Activated T-cell treated with anti-CD3 and anti-CD28 coated beads for 1 hour (primary cell): ENCODE results near the gene RTKN.

Experiments
- DNase-seq: peaks from one replicate; pipeline ENCODE4 v3.0.0-alpha.2; 2020; ENCODE audit warnings: low read depth

The RTKN gene

DNA sequence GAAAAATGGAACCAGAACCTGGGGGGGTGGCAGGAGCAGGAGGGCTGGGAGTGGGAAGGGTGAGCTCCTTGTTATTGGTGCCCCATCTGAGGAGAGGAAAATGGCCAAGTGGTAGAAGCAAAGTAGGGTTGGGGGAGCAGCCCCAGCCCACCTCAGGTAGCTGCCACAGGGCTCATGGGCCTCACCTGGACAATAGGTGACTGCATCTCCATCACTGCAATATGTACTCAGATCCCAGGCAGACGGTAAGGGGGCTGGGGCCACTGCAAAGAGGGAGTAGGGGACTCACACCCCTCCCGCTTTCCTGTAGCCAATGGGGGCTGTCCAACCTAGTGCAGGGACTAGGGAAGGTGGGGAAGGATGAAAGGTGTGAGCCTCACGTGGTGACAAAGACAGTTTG, 24.5 kb downstream of the RTKN start:
- no peak for DNase-seq

GRCh38 chr2:74416778-74417177, 25.0 kb downstream of the RTKN start:
- DNase-seq, result no peak

GRCh38 chr2:74415762-74416395, 25.9 kb downstream of the RTKN start:
- no peak for DNase-seq

GRCh38 chr2:74414881-74415761, 26.6 kb downstream of the RTKN start:
- DNase-seq, result no peak

- no peak for DNase-seq
These were observed 27.3 kb downstream of the RTKN start for GRCh38 chr2:74414441-74414840.

GRCh38 chr2:74413001-74413698, 28.6 kb downstream of the RTKN start:
- DNase-seq, result no peak

GRCh38 chr2:74407682-74408081, 34.1 kb downstream of the RTKN start:
- DNase-seq, result no peak

DNA sequence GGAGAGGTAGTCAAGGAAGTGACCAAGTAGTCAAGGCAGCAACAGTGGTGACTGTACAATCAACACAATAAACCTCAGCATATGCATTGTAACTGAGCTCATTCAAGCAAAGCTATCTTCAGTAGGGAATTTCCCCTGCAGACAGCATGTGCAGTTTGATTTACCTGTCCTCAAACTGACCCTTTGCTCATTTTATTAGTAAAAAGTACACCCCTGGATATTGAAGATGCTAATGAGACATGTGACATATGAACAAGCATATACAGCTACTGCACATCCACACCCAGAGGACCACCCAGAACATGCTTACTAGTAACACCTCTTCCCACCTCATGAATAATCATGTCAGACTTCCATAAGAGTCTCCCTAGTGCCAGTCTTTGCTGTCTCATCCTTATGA, 35.7 kb downstream of the RTKN start:
- no peak for DNase-seq

GRCh38 chr2:74401891-74402290, 39.8 kb downstream of the RTKN start:
- no peak for DNase-seq

GRCh38 chr2:74399785-74400184, 42.0 kb downstream of the RTKN start:
- DNase-seq, result no peak

DNA sequence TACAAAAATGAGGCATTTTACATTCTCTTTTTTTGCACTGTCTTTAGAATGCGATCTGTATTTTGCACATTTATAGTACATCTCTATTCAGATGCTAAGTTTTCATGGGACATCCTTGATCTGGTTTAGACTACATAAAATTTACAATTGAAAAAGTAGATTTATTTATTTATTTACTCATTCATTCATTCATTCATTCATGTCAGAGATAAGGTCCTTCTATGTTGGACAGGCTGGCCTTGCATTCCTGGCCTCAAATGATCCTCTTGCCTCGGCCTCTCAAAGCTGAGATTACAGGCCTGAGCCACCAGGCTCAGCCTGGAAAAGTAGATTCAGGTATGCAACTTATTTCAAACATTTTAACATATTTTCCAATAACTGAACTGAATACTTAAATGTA, 45.6 kb downstream of the RTKN start:
- DNase-seq, result no peak

DNA sequence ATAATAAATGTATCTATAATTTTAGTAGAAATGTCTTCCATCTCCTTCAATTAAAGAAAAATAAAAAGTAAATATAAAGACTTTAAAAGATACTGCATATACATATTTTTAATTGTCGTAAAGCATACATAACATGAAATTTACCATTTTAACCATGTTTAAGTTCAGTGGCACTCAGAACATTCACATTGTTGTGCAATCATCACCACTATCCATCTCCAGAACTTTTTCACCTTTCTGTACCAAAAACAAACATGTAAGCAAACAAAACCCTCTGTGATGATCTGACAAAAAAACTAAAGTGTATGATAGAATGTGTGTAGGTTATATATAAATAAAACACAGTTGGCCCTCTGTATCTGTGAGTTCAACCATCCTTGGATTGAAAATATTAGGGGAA, 48.2 kb downstream of the RTKN start:
- DNase-seq, result no peak

- no peak for DNase-seq
These were observed 49.3 kb downstream of the RTKN start for GRCh38 chr2:74392449-74392743.

DNA sequence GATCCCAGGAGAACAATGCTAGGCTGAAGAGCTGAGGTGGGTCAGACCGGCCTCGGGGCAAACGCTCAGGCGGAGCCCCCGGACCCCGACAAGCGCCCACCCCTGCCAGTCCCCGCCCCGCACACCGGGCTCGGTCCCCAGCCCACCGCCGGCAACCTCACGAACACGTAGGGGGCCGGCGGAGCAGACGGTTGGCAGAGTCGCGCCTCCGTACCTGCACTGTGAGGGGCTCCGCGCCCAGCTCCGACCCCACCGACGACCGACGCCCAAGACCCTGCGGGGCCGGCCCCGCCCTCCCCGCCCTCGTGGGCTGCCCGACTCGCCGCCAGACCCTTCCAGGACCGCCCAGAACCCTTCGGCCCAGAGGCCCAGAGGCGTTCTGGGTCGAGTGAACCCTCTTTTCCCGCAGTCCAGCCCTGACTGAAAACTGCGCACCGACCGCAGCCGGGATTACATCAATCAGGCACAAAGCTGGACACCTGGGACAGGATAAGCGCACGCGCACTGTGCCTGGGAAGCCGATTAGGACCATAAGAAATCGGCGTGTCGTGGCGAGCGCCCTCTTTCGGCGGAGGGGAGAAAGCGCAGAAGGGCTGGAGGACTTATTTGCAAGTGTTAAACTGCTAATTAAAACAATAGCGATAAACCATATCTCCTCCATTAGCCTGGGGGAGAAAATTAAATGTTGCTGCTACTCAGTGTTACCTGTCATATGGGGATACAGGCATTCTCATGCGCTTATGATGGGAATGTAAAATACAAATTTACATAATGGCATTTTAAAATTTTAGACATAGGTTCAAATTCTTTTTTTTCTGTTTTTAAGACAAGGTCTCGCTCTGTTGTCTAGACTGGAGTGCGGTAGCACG, 49.9 kb downstream of the RTKN start:
- DNase-seq, result peak; percentile 99

- no peak for DNase-seq
These were observed 50.5 kb downstream of the RTKN start for GRCh38 chr2:74391209-74391579.

DNA sequence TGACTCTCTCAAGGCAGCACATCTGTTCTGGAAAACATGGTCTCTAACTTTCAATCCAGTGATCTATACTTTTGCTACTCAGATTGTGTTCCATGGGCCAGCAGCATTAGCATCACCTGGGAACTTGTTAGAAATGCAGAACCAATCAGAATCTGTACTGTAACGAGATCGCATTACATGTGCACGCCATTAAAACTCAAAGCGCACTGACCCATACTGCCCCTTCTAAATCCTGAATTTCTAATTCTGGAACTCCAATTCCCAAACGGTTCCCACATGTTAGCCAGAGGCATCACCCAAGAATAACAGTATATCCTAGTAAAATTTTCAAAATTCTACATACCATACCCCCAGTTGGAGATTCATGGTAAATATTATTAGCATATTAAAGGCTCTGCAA, 51.1 kb downstream of the RTKN start:
- DNase-seq, result no peak

- DNase-seq, result no peak
These were observed 54.4 kb downstream of the RTKN start for GRCh38 chr2:74387346-74387745.

DNA sequence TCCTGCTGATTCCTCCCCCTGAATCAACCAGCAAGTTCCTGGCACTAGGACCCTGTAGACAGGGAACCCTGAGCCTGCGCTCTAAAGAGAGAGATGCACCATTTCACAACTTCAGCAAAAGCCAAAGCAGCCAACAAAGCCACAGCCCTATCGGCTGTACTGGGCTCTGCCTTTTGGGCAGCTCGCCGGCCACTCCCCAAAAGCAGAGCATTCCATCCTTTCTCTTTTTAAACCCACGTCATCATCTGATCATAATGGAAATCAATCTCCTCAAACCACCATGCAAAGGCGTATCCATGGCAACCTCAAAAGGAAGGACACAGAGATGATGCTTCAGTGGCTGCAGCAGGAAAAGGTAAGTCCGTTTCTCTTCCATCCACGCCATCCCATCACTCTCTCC, 56.3 kb downstream of the RTKN start:
- DNase-seq, result no peak

DNA sequence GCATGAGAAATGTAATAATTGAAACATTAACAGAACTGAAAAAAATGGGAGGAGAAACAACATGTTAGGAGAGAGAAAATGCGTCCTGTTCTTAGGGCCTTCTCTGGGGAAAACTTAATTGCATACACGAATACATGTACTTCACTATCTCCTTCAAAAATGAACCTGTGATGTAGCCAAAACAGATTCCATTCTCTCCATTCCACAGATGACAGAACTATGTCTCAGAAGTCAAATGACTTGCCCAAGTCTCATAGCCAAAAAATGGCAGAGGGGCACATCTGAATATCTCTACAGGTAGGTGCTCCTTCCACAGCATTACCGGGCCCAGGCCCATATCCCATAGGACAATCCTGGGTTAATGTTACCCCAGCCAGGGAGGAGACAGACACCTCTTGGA, 57.7 kb downstream of the RTKN start:
- DNase-seq, result no peak

GRCh38 chr2:74383254-74383653, 58.5 kb downstream of the RTKN start:
- no peak for DNase-seq

DNA sequence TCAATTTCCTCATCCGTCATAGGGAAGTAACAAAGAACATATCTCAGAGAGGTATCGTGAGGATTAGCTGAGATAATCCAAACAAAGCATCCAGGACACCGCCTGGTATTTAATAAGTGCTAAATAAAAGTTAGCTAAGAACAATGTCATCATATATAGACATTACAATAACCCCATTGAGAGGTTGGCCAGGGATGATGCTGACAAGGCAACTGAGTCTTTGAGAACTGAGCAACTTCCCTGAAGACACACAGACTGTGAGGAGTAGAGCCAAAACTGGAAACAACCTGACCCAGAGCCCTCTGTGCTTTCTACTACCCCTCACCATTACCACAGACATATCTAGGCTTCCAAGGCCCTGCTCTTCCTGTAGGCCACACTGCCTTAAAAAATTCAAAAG, 60.0 kb downstream of the RTKN start:
- no peak for DNase-seq
